ENCODE results near the gene CRB1. TPM values are rescaled to one million over a fixed set of nuclear protein-coding genes. Genes with fewer than 3 reads are reported as not detected.

CRB1 gene
- total and polyA plus RNA-seq, 8 donors, result under 0.01 to 0.20 (median 0.09) TPM; not detected in 4

- WGBS, 2 donors, result 39 to 40% methylated on average over 2 of the region's 2 CpGs
- intact Hi-C loops (cut with DNase I), result no loop called here
- Histone ChIP-seq H3K4me1 (peaks cover 0 to 7% (median 0%) of the 10 kb centered on the region in 3 donors), H3K36me3 (no peaks in the 10 kb centered on the region), H3K9me3 (no peaks in the 10 kb centered on the region), H3K4me3 (no peak overlapping the region), H3K27me3 (no peaks in the 10 kb centered on the region), H3K27ac (no peak overlapping the region)
- FAIRE-seq (no peak), DNase-seq (no peak), ATAC-seq (no peak)
- no peak for TF ChIP-seq CTCF (IDR thresholded peaks at IDR 0.05)
Measured at GRCh38 chr1:197342669-197343068, 74.6 kb downstream of the CRB1 start.

- H3K9me3 ChIP-seq, result no peaks in the 10 kb centered on the region
- WGBS, 2 donors, result 7 to 10% methylated on average over 4 of the region's 4 CpGs
- H3K4me1 ChIP-seq, result peaks cover 0 to 7% (median 0%) of the 10 kb centered on the region in 3 donors
- H3K36me3 ChIP-seq, result no peaks in the 10 kb centered on the region
- intact Hi-C loops (cut with DNase I), result no loop called here
- H3K4me3 ChIP-seq, result no peak overlapping the region
- H3K27me3 ChIP-seq, result no peaks in the 10 kb centered on the region
- no peak for TF ChIP-seq CTCF (IDR thresholded peaks at IDR 0.05)
- FAIRE-seq (no peak), DNase-seq (peak in 4 of 6 donors; percentile 29 to 48 (median 36)), ATAC-seq (peak; percentile 84 to 96 (median 93))
- peak overlapping the region in 1 of 4 donors; percentile 5 for H3K27ac ChIP-seq
Measured at GRCh38 chr1:197343663-197344273, 75.7 kb downstream of the CRB1 start.

- 57 to 60% methylated on average over 2 of the region's 2 CpGs for WGBS, 2 donors
- no peak for ATAC-seq
- intact Hi-C loops (cut with DNase I), result no loop called here
Measured at GRCh38 chr1:197351821-197352440, 83.9 kb downstream of the CRB1 start.

GRCh38 chr1:197355248-197355995, 87.4 kb downstream of the CRB1 start:
- 91 to 92% methylated on average over 33 to 39 of the region's 39 CpGs for WGBS, 2 donors
- Histone ChIP-seq H3K4me1 (no peaks in the 10 kb centered on the region), H3K4me3 (no peak overlapping the region), H3K9me3 (no peaks in the 10 kb centered on the region), H3K27me3 (no peaks in the 10 kb centered on the region), H3K27ac (no peak overlapping the region), H3K36me3 (no peaks in the 10 kb centered on the region)
- no peak for FAIRE-seq
- no peak for TF ChIP-seq CTCF (IDR thresholded peaks at IDR 0.05)
- intact Hi-C loops (cut with DNase I), result no loop called here
- DNase-seq, result peak in 2 of 6 donors; percentile 22 to 65
- no peak for ATAC-seq

More at GRCh38 chr1:197351821-197352440, 83.9 kb downstream of the CRB1 start:
- Histone ChIP-seq H3K9me3 (no peaks in the 10 kb centered on the region), H3K27ac (no peak overlapping the region), H3K4me3 (no peak overlapping the region), H3K36me3 (no peaks in the 10 kb centered on the region), H3K27me3 (no peaks in the 10 kb centered on the region), H3K4me1 (no peaks in the 10 kb centered on the region)
- no peak for FAIRE-seq
- TF ChIP-seq CTCF (IDR thresholded peaks at IDR 0.05), result no peak
- no peak for DNase-seq
